ENCODE data around the gene ATP2B3. TPM values are rescaled to one million over a fixed set of nuclear protein-coding genes. Genes with fewer than 3 reads are reported as not detected.

Gene ATP2B3
- polyA plus RNA-seq, 3 donors, result 0.01 TPM; not detected in 2

GRCh38 chrX:153593811-153594500 lies 76.5 kb downstream of the ATP2B3 start:
- peaks cover 50 to 59% of the 10 kb centered on the region in 2 donors for H3K36me3 Mint-ChIP-seq
- Histone ChIP-seq H3K27me3 (ENCODE audit: control insufficient read depth in 2 of 2, insufficient read depth in 2 of 2, low read length in 2 of 2) (no peaks in the 10 kb centered on the region), H3K79me2 (ENCODE audit: insufficient read depth, low read length) (peaks cover 13% of the 10 kb centered on the region), H3K9ac (ENCODE audit: insufficient read depth, low read length, poor library complexity, severe bottlenecking) (no peak overlapping the region), H3K4me1 (ENCODE audit: control insufficient read depth in 1 of 2, insufficient read depth in 2 of 2, low read length in 2 of 2) (peaks cover 14 to 19% of the 10 kb centered on the region in 2 donors), H3K36me3 (replicated peaks in 1 of 2; ENCODE audit: control insufficient read depth in 1 of 2, insufficient read depth in 2 of 2, low read length in 2 of 2) (peaks cover 54 to 58% of the 10 kb centered on the region in 2 donors), H3K4me3 (replicated peaks in 1 of 3; ENCODE audit: low read depth in 2 of 3, low read length in 3 of 3) (no peak overlapping the region), H3K9me3 (replicated peaks in 1 of 2; ENCODE audit: control insufficient read depth in 1 of 2, insufficient read depth in 1 of 2, low read length in 2 of 2) (no peaks in the 10 kb centered on the region), H4K20me1 (ENCODE audit: insufficient read depth, low read length) (peaks cover 24% of the 10 kb centered on the region), H2AFZ (ENCODE audit: insufficient read depth, low read depth, low read length, poor library complexity, severe bottlenecking) (no peak overlapping the region), H3K4me2 (replicated peaks; ENCODE audit: extremely low read depth, low read length, poor library complexity, severe bottlenecking) (no peak overlapping the region), H3K27ac (ENCODE audit: low read depth in 1 of 2, low read length in 2 of 2) (no peak overlapping the region)
- H3K27ac Mint-ChIP-seq, result peak overlapping the region in 1 of 7 donors; percentile 64
- H3K4me1 Mint-ChIP-seq, result peaks cover 20% of the 10 kb centered on the region
- peaks cover 0 to 12% (median 0%) of the 10 kb centered on the region in 3 donors for H3K27me3 Mint-ChIP-seq (ENCODE audit: low read depth in 3 of 3)
- DNase-seq, result no peak
- 96% methylated on average over 11 of the region's 22 CpGs for WGBS (ENCODE audit: insufficient coverage)
- no peak for TF ChIP-seq CTCF (IDR thresholded peaks at IDR 0.05)
- H3K9me3 Mint-ChIP-seq, result peaks cover 0 to 8% (median 0%) of the 10 kb centered on the region in 7 donors
- no peak overlapping the region for H3K4me3 Mint-ChIP-seq
- intact Hi-C loops (cut with micrococcal nuclease), result loop anchor here in 1 of 2 donors (10.0 kb wide), 1 partner anchor 259 kb away; the partner anchor contains the start of gene ZNF275

GRCh38 chrX:153595387-153595786 lies 77.9 kb downstream of the ATP2B3 start:
- H3K27ac Mint-ChIP-seq, result no peak overlapping the region
- intact Hi-C loops (cut with micrococcal nuclease), result loop anchor here in 1 of 2 donors (5.0 to 10.0 kb wide), 2 partner anchors 123 to 261 kb away; partner anchors contain the start of genes HAUS7 and ZNF275

More at GRCh38 chrX:153595387-153595786, 77.9 kb downstream of the ATP2B3 start:
- DNase-seq, result no peak
- H3K27me3 Mint-ChIP-seq (ENCODE audit: low read depth in 3 of 3), result peaks cover 0 to 19% (median 0%) of the 10 kb centered on the region in 3 donors
- Histone ChIP-seq H3K36me3 (replicated peaks in 1 of 2; ENCODE audit: control insufficient read depth in 1 of 2, insufficient read depth in 2 of 2, low read length in 2 of 2) (peaks cover 50 to 54% of the 10 kb centered on the region in 2 donors), H3K9ac (ENCODE audit: insufficient read depth, low read length, poor library complexity, severe bottlenecking) (no peak overlapping the region), H2AFZ (ENCODE audit: insufficient read depth, low read depth, low read length, poor library complexity, severe bottlenecking) (no peak overlapping the region), H3K79me2 (ENCODE audit: insufficient read depth, low read length) (peaks cover 13% of the 10 kb centered on the region), H3K27me3 (ENCODE audit: control insufficient read depth in 2 of 2, insufficient read depth in 2 of 2, low read length in 2 of 2) (no peaks in the 10 kb centered on the region), H3K27ac (ENCODE audit: low read depth in 1 of 2, low read length in 2 of 2) (no peak overlapping the region), H3K4me1 (ENCODE audit: control insufficient read depth in 1 of 2, insufficient read depth in 2 of 2, low read length in 2 of 2) (peaks cover 22 to 25% of the 10 kb centered on the region in 2 donors), H3K9me3 (replicated peaks in 1 of 2; ENCODE audit: control insufficient read depth in 1 of 2, insufficient read depth in 1 of 2, low read length in 2 of 2) (no peaks in the 10 kb centered on the region), H3K4me3 (replicated peaks in 1 of 3; ENCODE audit: low read depth in 2 of 3, low read length in 3 of 3) (no peak overlapping the region), H4K20me1 (ENCODE audit: insufficient read depth, low read length) (peaks cover 24% of the 10 kb centered on the region), H3K4me2 (replicated peaks; ENCODE audit: extremely low read depth, low read length, poor library complexity, severe bottlenecking) (no peak overlapping the region)
- 98% methylated on average over 10 of the region's 11 CpGs for WGBS (ENCODE audit: insufficient coverage)
- H3K9me3 Mint-ChIP-seq, result peaks cover 0 to 8% (median 3%) of the 10 kb centered on the region in 7 donors
- no peak overlapping the region for H3K4me3 Mint-ChIP-seq
- no peak for TF ChIP-seq CTCF (IDR thresholded peaks at IDR 0.05)
- H3K4me1 Mint-ChIP-seq, result peaks cover 27% of the 10 kb centered on the region
- peaks cover 42 to 52% of the 10 kb centered on the region in 2 donors for H3K36me3 Mint-ChIP-seq

Measured in CD14-positive monocyte (primary cell).